Fibroblast of lung (primary cell): ENCODE measurements around the gene ABCC6. TPM values are rescaled to one million over a fixed set of nuclear protein-coding genes. Genes with fewer than 3 reads are reported as not detected.

Experiments
- DNase-seq, 2 donors: peaks; one replicate each; pipeline versions ENCODE4 v3.0.0 to v3.0.0-alpha.2; 2010; ENCODE audit warnings: low read depth in 2 of 2
- H2AFZ ChIP-seq: 2 replicates; pipeline ENCODE4 v1.5.1; 2012; ENCODE audit warnings: low read length, control low read depth, inconsistent platforms
- H3K27ac ChIP-seq: 2 replicates; pipeline ENCODE4 v1.5.1; 2011; ENCODE audit warnings: low read length, control low read depth; ENCODE audit not compliant: insufficient read depth
- H3K27me3 ChIP-seq: 2 replicates; pipeline ENCODE4 v1.5.1; 2011; ENCODE audit warnings: mild to moderate bottlenecking, low read length; ENCODE audit not compliant: control insufficient read depth, insufficient read depth
- H3K36me3 ChIP-seq: 2 replicates; pipeline ENCODE4 v1.5.1; 2011; ENCODE audit warnings: low read length; ENCODE audit not compliant: control insufficient read depth, insufficient read depth
- H3K4me1 ChIP-seq: 2 replicates; pipeline ENCODE4 v1.5.1; 2011; ENCODE audit warnings: low read length; ENCODE audit not compliant: control insufficient read depth, insufficient read depth; ENCODE audit errors: extremely low read depth
- H3K4me2 ChIP-seq: 2 replicates; pipeline ENCODE4 v1.5.1; 2011; ENCODE audit warnings: low read length, control low read depth; ENCODE audit not compliant: insufficient read depth; ENCODE audit errors: extremely low read depth
- H3K4me3 ChIP-seq, 4 experiments: fragments of 200-600 bp in 1 of 4; sonication (generic) in 1 of 4; replicated peaks in 1 of 4; 2 replicates each; pipeline ENCODE4 v1.5.1; 2011 to 2016; ENCODE audit warnings: low read length in 4 of 4, low read depth in 3 of 4, mild to moderate bottlenecking in 3 of 4, control low read depth in 2 of 4, inconsistent platforms in 1 of 4, mixed read lengths in 1 of 4; ENCODE audit not compliant: insufficient read depth in 1 of 4; ENCODE audit errors: control extremely low read depth in 1 of 4
- H3K79me2 ChIP-seq: 2 replicates; pipeline ENCODE4 v1.5.1; 2012; ENCODE audit warnings: mild to moderate bottlenecking, low read length, inconsistent platforms; ENCODE audit not compliant: control insufficient read depth, insufficient read depth
- H3K9ac ChIP-seq: 2 replicates; pipeline ENCODE4 v1.5.1; 2011; ENCODE audit warnings: mild to moderate bottlenecking, low read length, control low read depth; ENCODE audit not compliant: insufficient read depth
- H3K9me3 ChIP-seq: 2 replicates; pipeline ENCODE4 v1.5.1; 2012; ENCODE audit warnings: low read depth, low read length; ENCODE audit not compliant: control insufficient read depth, insufficient read depth
- H4K20me1 ChIP-seq: 2 replicates; pipeline ENCODE4 v1.5.1; 2011; ENCODE audit warnings: low read length; ENCODE audit not compliant: control insufficient read depth, insufficient read depth; ENCODE audit errors: extremely low read depth
- CTCF ChIP-seq, 2 donors: IDR thresholded peaks in 1 of 2; conservative IDR thresholded peaks in 1 of 2; 1 replicate in 1 of 2; 2 replicates in 1 of 2; pipeline ENCODE4 v1.5.1; 2011 to 2012; ENCODE audit warnings: low read length in 2 of 2, control low read depth in 1 of 2, inconsistent platforms in 1 of 2, low read depth in 1 of 2, mild to moderate bottlenecking in 1 of 2
- EZH2 ChIP-seq: IDR thresholded peaks from 2 replicates; pipeline ENCODE4 v1.5.1; 2012; ENCODE audit warnings: low read length, control low read depth, mild to moderate bottlenecking; ENCODE audit errors: missing control alignments
- polyA plus RNA-seq, 2 donors: library from polyadenylated mRNA; depleted of rRNA in 1 of 2; stranded (reverse) in 1 of 2; unstranded in 1 of 2; fragments of >200 nt; gene quantifications; 2 replicates each; pipeline ENCODE4 v1.2.1, GENCODE V29; 2011 to 2012; ENCODE audit warnings: missing spikeins in 1 of 2
- total RNA-seq: library from RNA; depleted of rRNA; stranded (reverse); fragments of >200 nt; gene quantifications from 2 replicates; pipeline ENCODE4 v1.2.1, GENCODE V29; 2014

Gene ABCC6
- total and polyA plus RNA-seq, 2 donors (not counting 1 experiment from before 2014, with no cell fraction given): 0.87 to 6.3 TPM

- Histone ChIP-seq H3K27ac (no peak overlapping the region), H3K9me3 (no peaks in the 10 kb centered on the region), H3K27me3 (no peaks in the 10 kb centered on the region), H3K9ac (no peak overlapping the region), H3K4me2 (no peak overlapping the region), H4K20me1 (no peaks in the 10 kb centered on the region), H3K79me2 (no peaks in the 10 kb centered on the region), H3K4me1 (no peaks in the 10 kb centered on the region), H3K4me3 (no peak overlapping the region), H2AFZ (no peak overlapping the region), H3K36me3 (peaks cover 28% of the 10 kb centered on the region)
- DNase-seq: no peak
- TF ChIP-seq CTCF (conservative IDR thresholded peaks at IDR 0.05 in 1 of 2, IDR thresholded peaks at IDR 0.05 in 1 of 2; ENCODE audit: low read depth in 1 of 2, low read length in 2 of 2) (peak; percentile 32 to 33), EZH2 (no peak)
Observed at GRCh38 chr16:16143038-16143763, 80.1 kb downstream of the ABCC6 start.

GRCh38 chr16:16141784-16142396 is 81.4 kb downstream of the ABCC6 start:
- H3K9ac ChIP-seq: no peak overlapping the region
- no peak overlapping the region for H3K4me2 ChIP-seq
- TF ChIP-seq CTCF (conservative IDR thresholded peaks at IDR 0.05 in 1 of 2, IDR thresholded peaks at IDR 0.05 in 1 of 2; ENCODE audit: low read depth in 1 of 2, low read length in 2 of 2) (no peak), EZH2 (no peak)
- no peak for DNase-seq
- peaks cover 33% of the 10 kb centered on the region for H3K36me3 ChIP-seq
- H3K79me2 ChIP-seq: no peaks in the 10 kb centered on the region
- no peak overlapping the region for H2AFZ ChIP-seq
- H4K20me1 ChIP-seq: no peaks in the 10 kb centered on the region
- no peaks in the 10 kb centered on the region for H3K9me3 ChIP-seq
- H3K4me3 ChIP-seq: no peak overlapping the region
- H3K27ac ChIP-seq: no peak overlapping the region
- no peaks in the 10 kb centered on the region for H3K27me3 ChIP-seq
- no peaks in the 10 kb centered on the region for H3K4me1 ChIP-seq

- no peak for TF ChIP-seq CTCF (conservative IDR thresholded peaks at IDR 0.05 in 1 of 2, IDR thresholded peaks at IDR 0.05 in 1 of 2; ENCODE audit: low read depth in 1 of 2, low read length in 2 of 2)
- no peak for TF ChIP-seq EZH2
- no peak overlapping the region for H3K27ac ChIP-seq
- H4K20me1 ChIP-seq: no peaks in the 10 kb centered on the region
- peaks cover 38% of the 10 kb centered on the region for H3K36me3 ChIP-seq
- no peak for DNase-seq
- no peaks in the 10 kb centered on the region for H3K27me3 ChIP-seq
- H3K79me2 ChIP-seq: no peaks in the 10 kb centered on the region
- no peak overlapping the region for H3K4me2 ChIP-seq
- H3K9ac ChIP-seq: no peak overlapping the region
- H3K4me3 ChIP-seq: no peak overlapping the region
- no peaks in the 10 kb centered on the region for H3K9me3 ChIP-seq
- no peak overlapping the region for H2AFZ ChIP-seq
- H3K4me1 ChIP-seq: no peaks in the 10 kb centered on the region
Observed at GRCh38 chr16:16141141-16141540, 82.2 kb downstream of the ABCC6 start.
